HG03097 (cell line): ENCODE measurements around the gene RHOD.
A peak's percentile ranks its signal among the peaks of the same experiment; 100 is the strongest.

ENCODE experiments used
- ATAC-seq: cut with Tn5 transposase; IDR thresholded peaks from one replicate; pipeline ENCODE4 v1.9.1; 2021; ENCODE audit not compliant: unreplicated experiment, low FRiP score

Gene RHOD

GRCh38 chr11:67113231-67113721 is 56.6 kb downstream of the RHOD start:
- no peak for ATAC-seq

- ATAC-seq = no peak
These were observed 57.7 kb downstream of the RHOD start for GRCh38 chr11:67114275-67114896.

- ATAC-seq = no peak
These were observed 60.1 kb downstream of the RHOD start for GRCh38 chr11:67116758-67117105.

- no peak for ATAC-seq
These were observed 60.5 kb downstream of the RHOD start for GRCh38 chr11:67117176-67117575.

- peak; percentile 10 for ATAC-seq
These were observed 61.1 kb downstream of the RHOD start for GRCh38 chr11:67117672-67118180.

- ATAC-seq = peak; percentile 3
These were observed 61.6 kb downstream of the RHOD start for GRCh38 chr11:67118181-67118766.

GRCh38 chr11:67118801-67119584 is 62.3 kb downstream of the RHOD start, which contains the start of gene KDM2A:
TSS of gene KDM2A (plus strand) at chr11:67119263. CDS start at chr11:67121317, 2,054 bp downstream.
- peak; percentile 62 for ATAC-seq

- ATAC-seq = peak; percentile 24
These were observed 63.1 kb downstream of the RHOD start for GRCh38 chr11:67119585-67120391.

GRCh38 chr11:67120456-67120855 is 63.8 kb downstream of the RHOD start:
- ATAC-seq = no peak

GRCh38 chr11:67120881-67121710 is 64.4 kb downstream of the RHOD start:
- ATAC-seq = no peak
